SK-N-SH (cell line): ENCODE data around the gene SYNM.

Source experiments
- CTCF ChIP-seq: fragments of 200-600 bp; sonication (generic); IDR thresholded peaks from 2 replicates; pipeline ENCODE4 v1.6.1; 2017; ENCODE audit warnings: antibody characterized with exemption, mild to moderate bottlenecking, moderate library complexity
- EP300 ChIP-seq, 2 experiments: IDR thresholded peaks; 2 replicates each; pipeline versions ENCODE4 v1.4.0 to v1.6.1; 2012; ENCODE audit warnings: borderline replicate concordance in 1 of 2, low read depth in 1 of 2, low read length in 1 of 2
- FOSL2 ChIP-seq: IDR thresholded peaks from 2 replicates; pipeline ENCODE4 v1.4.0; 2012; ENCODE audit warnings: low read depth, mild to moderate bottlenecking, moderate library complexity, borderline replicate concordance
- IRF3 ChIP-seq: fragments of 150-350 bp; IDR thresholded peaks from 2 replicates; pipeline ENCODE4 v1.6.1; 2016; ENCODE audit warnings: mild to moderate bottlenecking, low read depth, low read length
- MAX ChIP-seq: IDR thresholded peaks from 2 replicates; pipeline ENCODE4 v1.4.0; 2012; ENCODE audit warnings: low read depth
- PBX3 ChIP-seq: IDR thresholded peaks from 2 replicates; pipeline ENCODE4; 2012
- POLR2AphosphoS5 ChIP-seq: IDR thresholded peaks from 2 replicates; pipeline ENCODE4 v1.6.1; 2012; ENCODE audit warnings: low read depth, low read length
- RFX5 ChIP-seq: IDR thresholded peaks from 2 replicates; pipeline ENCODE4 v1.6.1; 2012; ENCODE audit warnings: mild to moderate bottlenecking, improper control_type of control experiment, low read length
- SMC3 ChIP-seq: IDR thresholded peaks from 2 replicates; pipeline ENCODE4 v1.6.1; 2012; ENCODE audit warnings: low read depth, low read length, improper control_type of control experiment

GRCh38 chr15:99172989-99173388, 68.1 kb downstream of the SYNM start:
- TF ChIP-seq CTCF (no peak), MAX (no peak), FOSL2 (no peak), RFX5 (no peak), POLR2AphosphoS5 (no peak), PBX3 (no peak), IRF3 (no peak), SMC3 (no peak), EP300 (IDR thresholded peaks at IDR 0.05; ENCODE audit: borderline replicate concordance in 1 of 2, low read depth in 1 of 2, low read length in 1 of 2) (no peak)
